LNCAP (cell line): ENCODE measurements around the gene PIGN.

Source experiments
- CTCF ChIP-seq: fragments of 450-650 bp; IDR thresholded peaks from 2 replicates; pipeline ENCODE4 v1.5.1; 2017; ENCODE audit warnings: mild to moderate bottlenecking

The PIGN gene

GRCh38 chr18:62152844-62153243 lies 34.0 kb downstream of the PIGN start:
- no peak for TF ChIP-seq CTCF

GRCh38 chr18:62151068-62151771 lies 35.6 kb downstream of the PIGN start:
- TF ChIP-seq CTCF = no peak

- no peak for TF ChIP-seq CTCF
These were observed 42.5 kb downstream of the PIGN start for GRCh38 chr18:62144338-62144737.

GRCh38 chr18:62140259-62140658 lies 46.6 kb downstream of the PIGN start:
- TF ChIP-seq CTCF = no peak

- no peak for TF ChIP-seq CTCF
These were observed 48.2 kb downstream of the PIGN start for GRCh38 chr18:62138461-62139235.

- peak; percentile 92 for TF ChIP-seq CTCF
These were observed 55.5 kb downstream of the PIGN start for GRCh38 chr18:62131301-62131909.

GRCh38 chr18:62128157-62128556 lies 58.7 kb downstream of the PIGN start:
- no peak for TF ChIP-seq CTCF
